ENCODE data around the gene EPN3. TPM values are rescaled to one million over a fixed set of nuclear protein-coding genes. Genes with fewer than 3 reads are reported as not detected.
A peak's percentile ranks its signal among the peaks of the same experiment; 100 is the strongest.

EPN3 gene
- total RNA-seq, 2 donors from 2014 or later: not detected

DNA sequence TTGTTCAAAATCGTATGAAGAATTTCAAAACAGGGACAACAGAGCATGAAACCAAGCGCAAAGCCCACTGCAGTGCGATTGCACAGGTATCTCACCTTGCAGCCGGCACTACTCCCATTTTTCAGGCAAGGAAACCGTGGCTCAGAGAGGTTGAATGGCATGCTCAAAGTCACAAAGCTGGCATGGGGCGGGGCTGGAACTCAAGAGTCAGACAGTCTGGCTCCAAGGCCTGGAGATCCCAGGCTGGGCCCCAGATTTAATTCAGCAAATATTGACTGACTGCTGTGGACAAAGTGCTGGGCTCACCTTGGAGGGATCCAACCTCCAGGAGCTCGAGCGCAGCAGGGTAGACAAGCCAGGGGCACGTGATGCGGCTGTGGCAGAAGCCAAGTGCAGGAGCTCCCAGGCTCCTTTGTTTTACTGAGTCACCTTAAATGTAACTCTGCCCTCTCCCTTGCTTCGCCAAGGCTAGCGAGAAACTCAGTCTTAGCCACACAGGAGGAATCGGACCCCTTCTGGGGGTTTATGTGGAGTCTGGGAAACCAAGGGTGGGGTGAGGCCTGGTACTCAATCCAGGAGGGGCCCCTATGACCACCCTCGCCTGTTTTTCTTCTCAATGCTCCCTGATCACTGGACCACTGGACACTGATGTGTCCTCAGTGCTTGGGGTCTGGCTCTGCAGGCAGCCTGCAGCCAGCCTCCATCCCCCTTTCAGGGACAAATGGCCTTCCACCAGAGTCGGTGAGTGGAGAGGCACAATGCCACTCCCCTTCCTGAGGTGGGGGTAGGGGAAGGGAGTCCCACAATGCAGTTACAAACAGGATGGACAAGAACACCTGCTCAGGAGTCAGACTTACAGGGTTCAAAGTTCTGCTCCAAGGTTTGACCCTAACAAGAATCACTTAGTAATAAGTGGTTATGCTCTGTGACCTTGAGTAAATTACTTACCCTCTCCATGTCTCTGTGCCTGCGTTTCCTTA is 10.6 kb downstream of the EPN3 start:
- Mint-ChIP-seq H3K9me3 (no peaks in the 10 kb centered on the region), H3K4me3 (peak overlapping the region; percentile 84), H3K27me3 (peaks cover 9 to 19% of the 10 kb centered on the region in 2 donors), H3K36me3 (no peaks in the 10 kb centered on the region), H3K4me1 (ENCODE audit: low read depth in 2 of 2) (peaks cover 14 to 24% of the 10 kb centered on the region in 2 donors), H3K27ac (peak overlapping the region in 1 of 2 donors; percentile 39)
- DNase-seq (ENCODE audit: low spot score) (no peak), ATAC-seq (no peak)

- peaks cover 14 to 24% of the 10 kb centered on the region in 2 donors for H3K4me1 Mint-ChIP-seq (ENCODE audit: low read depth in 2 of 2)
- ATAC-seq (no peak), DNase-seq (ENCODE audit: low spot score) (no peak)
- no peaks in the 10 kb centered on the region for H3K9me3 Mint-ChIP-seq
- no peaks in the 10 kb centered on the region for H3K36me3 Mint-ChIP-seq
- peak overlapping the region in 1 of 2 donors; percentile 10 for H3K27ac Mint-ChIP-seq
- no peak overlapping the region for H3K4me3 Mint-ChIP-seq
- H3K27me3 Mint-ChIP-seq: peaks cover 9 to 19% of the 10 kb centered on the region in 2 donors
These were observed 12.0 kb downstream of the EPN3 start for GRCh38 chr17:50544516-50544915.

DNA sequence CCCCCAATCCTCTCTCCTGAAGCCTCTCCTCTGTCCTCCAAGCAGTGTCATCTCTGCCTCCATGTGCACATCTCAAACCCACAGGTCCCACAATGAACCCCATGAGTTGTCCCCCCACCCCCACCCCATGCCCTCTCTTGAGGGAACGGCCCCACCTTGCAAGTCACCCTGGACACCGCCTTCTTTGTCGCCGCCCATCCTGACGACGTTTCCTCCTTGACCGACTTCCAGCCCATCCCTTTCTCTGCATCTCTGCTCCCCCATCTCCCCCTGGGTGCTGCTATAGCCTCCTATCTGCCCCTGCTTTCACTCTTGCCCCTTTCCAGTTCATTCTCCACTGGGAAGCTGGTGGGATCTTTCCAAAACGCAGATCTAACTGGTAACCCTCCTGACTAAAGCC is 12.8 kb downstream of the EPN3 start:
- no peaks in the 10 kb centered on the region for H3K36me3 Mint-ChIP-seq
- ATAC-seq (no peak), DNase-seq (ENCODE audit: low spot score) (no peak)
- peaks cover 14 to 24% of the 10 kb centered on the region in 2 donors for H3K4me1 Mint-ChIP-seq (ENCODE audit: low read depth in 2 of 2)
- no peak overlapping the region for H3K4me3 Mint-ChIP-seq
- peak overlapping the region in 1 of 2 donors; percentile 10 for H3K27ac Mint-ChIP-seq
- H3K27me3 Mint-ChIP-seq: peaks cover 9 to 19% of the 10 kb centered on the region in 2 donors
- H3K9me3 Mint-ChIP-seq: no peaks in the 10 kb centered on the region

- Mint-ChIP-seq H3K36me3 (no peaks in the 10 kb centered on the region), H3K27ac (no peak overlapping the region), H3K4me3 (peak overlapping the region; percentile 60), H3K4me1 (ENCODE audit: low read depth in 2 of 2) (peaks cover 12 to 21% of the 10 kb centered on the region in 2 donors), H3K9me3 (no peaks in the 10 kb centered on the region), H3K27me3 (peaks cover 9 to 19% of the 10 kb centered on the region in 2 donors)
- DNase-seq (ENCODE audit: low spot score): no peak
- no peak for ATAC-seq
These were observed 14.1 kb downstream of the EPN3 start for GRCh38 chr17:50546701-50547034.

DNA sequence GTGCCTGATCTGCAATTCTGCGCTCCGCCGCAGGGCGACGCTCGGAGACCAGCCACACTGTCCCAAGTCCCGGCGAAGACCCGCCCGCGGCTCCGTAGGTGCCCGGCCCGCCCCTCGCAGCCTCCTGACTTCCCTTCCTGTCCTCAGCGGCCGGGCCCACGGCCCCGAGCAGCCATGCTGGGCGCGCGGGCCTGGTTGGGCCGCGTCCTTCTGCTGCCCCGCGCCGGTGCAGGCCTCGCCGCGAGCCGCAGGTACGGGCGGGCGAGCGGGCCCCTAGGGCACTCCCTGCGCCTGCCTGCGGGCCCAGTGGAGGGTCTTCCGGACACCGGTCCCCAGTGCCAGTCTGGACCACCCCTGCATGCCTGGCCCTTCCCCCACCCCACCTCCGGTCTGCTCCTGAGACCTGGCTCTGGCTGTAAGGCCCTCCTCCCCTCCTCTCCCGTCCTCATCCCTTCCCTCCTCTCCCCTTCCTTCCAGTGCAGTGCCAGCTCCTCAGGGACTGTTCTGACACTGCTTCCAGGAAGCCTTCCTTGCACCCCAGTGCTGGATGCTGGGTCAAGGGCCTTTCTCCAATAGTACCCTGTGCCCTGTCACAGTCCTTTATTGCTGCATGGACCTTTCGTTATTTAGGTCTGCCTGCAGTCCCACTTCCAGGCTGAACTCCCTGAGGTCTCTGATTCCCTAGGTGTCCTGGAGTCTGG is 14.7 kb downstream of the EPN3 start, which contains the start of gene SPATA20:
Gene SPATA20, plus strand, starts transcription at position 140 of the 701 bp plus-strand sequence. Its CDS starts 35 bp downstream, at position 175.
- no peak within 1 kb of the TSS for H3K27ac Mint-ChIP-seq
- peak; percentile 93 to 94 for ATAC-seq
- peak within 1 kb of the TSS; percentile 60 for H3K4me3 Mint-ChIP-seq
- H3K9me3 Mint-ChIP-seq: no peaks in the 10 kb centered on the region
- H3K36me3 Mint-ChIP-seq: no peaks in the 10 kb centered on the region
- H3K27me3 Mint-ChIP-seq: peaks cover 9 to 19% of the 10 kb centered on the region in 2 donors
- peaks cover 11 to 18% of the 10 kb centered on the region in 2 donors for H3K4me1 Mint-ChIP-seq (ENCODE audit: low read depth in 2 of 2)
- peak; percentile 93 for DNase-seq (ENCODE audit: low spot score)

GRCh38 chr17:50547736-50548083 is 15.2 kb downstream of the EPN3 start:
- H3K4me3 Mint-ChIP-seq: peak overlapping the region; percentile 60
- peaks cover 9 to 19% of the 10 kb centered on the region in 2 donors for H3K27me3 Mint-ChIP-seq
- no peaks in the 10 kb centered on the region for H3K9me3 Mint-ChIP-seq
- H3K4me1 Mint-ChIP-seq (ENCODE audit: low read depth in 2 of 2): peaks cover 7 to 13% of the 10 kb centered on the region in 2 donors
- DNase-seq (ENCODE audit: low spot score) (no peak), ATAC-seq (no peak)
- no peaks in the 10 kb centered on the region for H3K36me3 Mint-ChIP-seq
- no peak overlapping the region for H3K27ac Mint-ChIP-seq

DNA sequence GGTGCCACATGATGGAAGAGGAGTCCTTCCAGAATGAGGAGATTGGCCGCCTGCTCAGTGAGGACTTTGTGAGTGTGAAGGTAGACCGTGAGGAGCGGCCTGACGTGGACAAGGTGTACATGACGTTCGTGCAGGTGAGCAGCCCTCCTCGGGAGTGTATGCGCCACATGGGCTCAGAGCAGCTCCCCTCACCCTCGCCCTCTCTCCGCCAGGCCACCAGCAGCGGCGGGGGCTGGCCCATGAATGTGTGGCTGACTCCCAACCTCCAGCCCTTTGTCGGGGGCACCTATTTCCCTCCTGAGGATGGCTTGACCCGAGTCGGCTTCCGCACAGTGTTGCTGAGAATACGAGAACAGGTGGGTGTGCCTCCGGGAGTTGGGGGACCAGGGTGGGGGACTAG is 16.3 kb downstream of the EPN3 start:
- no peak for ATAC-seq
- no peak for DNase-seq (ENCODE audit: low spot score)
- Mint-ChIP-seq H3K36me3 (no peaks in the 10 kb centered on the region), H3K4me1 (ENCODE audit: low read depth in 2 of 2) (peaks cover 7 to 13% of the 10 kb centered on the region in 2 donors), H3K27ac (no peak overlapping the region), H3K4me3 (no peak overlapping the region), H3K9me3 (no peaks in the 10 kb centered on the region), H3K27me3 (peaks cover 8 to 18% of the 10 kb centered on the region in 2 donors)

GRCh38 chr17:50549256-50549941 is 16.9 kb downstream of the EPN3 start:
- Mint-ChIP-seq H3K9me3 (no peaks in the 10 kb centered on the region), H3K27me3 (peaks cover 2 to 12% of the 10 kb centered on the region in 2 donors), H3K4me3 (no peak overlapping the region), H3K4me1 (ENCODE audit: low read depth in 2 of 2) (peaks cover 7 to 10% of the 10 kb centered on the region in 2 donors), H3K36me3 (no peaks in the 10 kb centered on the region), H3K27ac (no peak overlapping the region)
- no peak for ATAC-seq
- no peak for DNase-seq (ENCODE audit: low spot score)

GRCh38 chr17:50549969-50550368 is 17.4 kb downstream of the EPN3 start:
- DNase-seq (ENCODE audit: low spot score) (no peak), ATAC-seq (no peak)
- Mint-ChIP-seq H3K27ac (no peak overlapping the region), H3K4me1 (ENCODE audit: low read depth in 2 of 2) (peaks cover 7 to 9% of the 10 kb centered on the region in 2 donors), H3K9me3 (no peaks in the 10 kb centered on the region), H3K36me3 (no peaks in the 10 kb centered on the region), H3K4me3 (no peak overlapping the region), H3K27me3 (peaks cover 0 to 7% of the 10 kb centered on the region in 2 donors)

GRCh38 chr17:50550661-50551432 is 18.3 kb downstream of the EPN3 start:
- ATAC-seq: no peak
- H3K4me3 Mint-ChIP-seq: no peak overlapping the region
- H3K36me3 Mint-ChIP-seq: no peaks in the 10 kb centered on the region
- peaks cover 7 to 9% of the 10 kb centered on the region in 2 donors for H3K4me1 Mint-ChIP-seq (ENCODE audit: low read depth in 2 of 2)
- no peaks in the 10 kb centered on the region for H3K9me3 Mint-ChIP-seq
- DNase-seq (ENCODE audit: low spot score): no peak
- no peaks in the 10 kb centered on the region for H3K27me3 Mint-ChIP-seq
- H3K27ac Mint-ChIP-seq: no peak overlapping the region

DNA sequence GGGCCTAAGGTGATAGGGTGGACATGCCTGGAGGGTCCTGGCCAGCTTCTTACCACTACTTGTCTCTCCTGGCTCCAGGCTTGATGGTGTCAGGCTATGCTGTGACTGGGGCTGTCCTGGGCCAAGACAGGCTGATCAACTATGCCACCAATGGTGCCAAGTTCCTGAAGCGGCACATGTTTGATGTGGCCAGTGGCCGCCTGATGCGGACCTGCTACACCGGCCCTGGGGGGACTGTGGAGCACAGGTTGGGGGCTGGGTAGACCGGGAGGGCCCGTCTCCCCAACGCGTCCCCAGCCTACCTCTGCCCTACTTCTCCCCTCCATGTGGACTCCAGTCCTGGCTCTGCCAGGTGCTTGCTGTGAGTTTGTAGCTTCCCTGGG is 18.9 kb downstream of the EPN3 start:
- no peaks in the 10 kb centered on the region for H3K27me3 Mint-ChIP-seq
- no peaks in the 10 kb centered on the region for H3K36me3 Mint-ChIP-seq
- no peak overlapping the region for H3K4me3 Mint-ChIP-seq
- H3K27ac Mint-ChIP-seq: no peak overlapping the region
- no peak for DNase-seq (ENCODE audit: low spot score)
- no peaks in the 10 kb centered on the region for H3K9me3 Mint-ChIP-seq
- ATAC-seq: no peak
- peaks cover 3 to 5% of the 10 kb centered on the region in 2 donors for H3K4me1 Mint-ChIP-seq (ENCODE audit: low read depth in 2 of 2)

GRCh38 chr17:50551884-50552283 is 19.3 kb downstream of the EPN3 start:
- DNase-seq (ENCODE audit: low spot score) (no peak), ATAC-seq (no peak)
- no peaks in the 10 kb centered on the region for H3K27me3 Mint-ChIP-seq
- H3K36me3 Mint-ChIP-seq: no peaks in the 10 kb centered on the region
- H3K9me3 Mint-ChIP-seq: no peaks in the 10 kb centered on the region
- H3K4me3 Mint-ChIP-seq: no peak overlapping the region
- H3K27ac Mint-ChIP-seq: no peak overlapping the region
- peaks cover under 1% of the 10 kb centered on the region in 2 donors for H3K4me1 Mint-ChIP-seq (ENCODE audit: low read depth in 2 of 2)

- Mint-ChIP-seq H3K27ac (no peak overlapping the region), H3K27me3 (peaks cover 0 to 4% of the 10 kb centered on the region in 2 donors), H3K9me3 (no peaks in the 10 kb centered on the region), H3K36me3 (no peaks in the 10 kb centered on the region), H3K4me3 (no peak overlapping the region), H3K4me1 (ENCODE audit: low read depth in 2 of 2) (peaks cover 0 to 4% of the 10 kb centered on the region in 2 donors)
- ATAC-seq (no peak), DNase-seq (ENCODE audit: low spot score) (no peak)
These were observed 21.7 kb downstream of the EPN3 start for GRCh38 chr17:50554201-50554600.

Data from natural killer cell treated with Interleukin-12 subunit alpha and Interleukin-12 subunit beta and Interleukin-15 and Interleukin-18, amount 100 ng/mL, for 72 hours (primary cell).